GM19023 (cell line): Measurements from ENCODE around the gene SMG6.
"Not testable (repeated sequence)": the region's sequence is repeated elsewhere in the genome, so short reads cannot be mapped to it uniquely, and the experiment has no call there.

Experiments used
- ATAC-seq: cut with Tn5 transposase; IDR thresholded peaks from one replicate; pipeline ENCODE4 v1.9.1; 2021; ENCODE audit warnings: mild to moderate bottlenecking, moderate library complexity; ENCODE audit not compliant: unreplicated experiment

SMG6 gene

GRCh38 chr17:2309338-2310154 lies 6.0 kb upstream of the SMG6 start:
- ATAC-seq = no peak

- no peak for ATAC-seq
Observed at GRCh38 chr17:2304931-2305330, 1.3 kb upstream of the SMG6 start.

GRCh38 chr17:2302778-2303203 lies 794 bp downstream of the SMG6 start:
- ATAC-seq = no peak

- ATAC-seq = no peak
Observed at GRCh38 chr17:2299756-2300155, 3.8 kb downstream of the SMG6 start.

- no peak for ATAC-seq
Observed at GRCh38 chr17:2299136-2299535, 4.4 kb downstream of the SMG6 start.

- ATAC-seq = no peak
Observed at GRCh38 chr17:2297023-2297422, 6.6 kb downstream of the SMG6 start.

- ATAC-seq = no peak
Observed at GRCh38 chr17:2295575-2295974, 8.0 kb downstream of the SMG6 start.

- ATAC-seq = no peak
Observed at GRCh38 chr17:2292100-2292499, 11.5 kb downstream of the SMG6 start.

GRCh38 chr17:2289878-2290478 lies 13.6 kb downstream of the SMG6 start:
- no peak for ATAC-seq

- no peak for ATAC-seq
Observed at GRCh38 chr17:2283302-2283701, 20.3 kb downstream of the SMG6 start.

GRCh38 chr17:2282297-2282873 lies 21.2 kb downstream of the SMG6 start:
- ATAC-seq = no peak

- ATAC-seq = no peak
Observed at GRCh38 chr17:2279707-2280106, 23.9 kb downstream of the SMG6 start.

- ATAC-seq = no peak
Observed at GRCh38 chr17:2277429-2278170, 26.0 kb downstream of the SMG6 start.

- no peak for ATAC-seq
Observed at GRCh38 chr17:2275722-2276121, 27.9 kb downstream of the SMG6 start.

- no peak for ATAC-seq
Observed at GRCh38 chr17:2274414-2274813, 29.2 kb downstream of the SMG6 start.

- no peak for ATAC-seq
Observed at GRCh38 chr17:2271985-2272702, 31.4 kb downstream of the SMG6 start.

- no peak for ATAC-seq
Observed at GRCh38 chr17:2267354-2267753, 36.2 kb downstream of the SMG6 start.

GRCh38 chr17:2266865-2267228 lies 36.7 kb downstream of the SMG6 start:
- ATAC-seq = no peak

- ATAC-seq = peak; percentile 66
Observed at GRCh38 chr17:2266045-2266864, 37.3 kb downstream of the SMG6 start.

- ATAC-seq = not testable (repeated sequence)
Observed at GRCh38 chr17:2265166-2265565, 38.4 kb downstream of the SMG6 start.
